Upper lobe of left lung (tissue), 6 donors: ENCODE measurements around the gene SEC61A1. TPM values are rescaled to one million over a fixed set of nuclear protein-coding genes. Genes with fewer than 3 reads are reported as not detected.
A peak's percentile ranks its signal among the peaks of the same experiment; 100 is the strongest.

Experiments used
- ATAC-seq, 2 donors: fragments of 200-7000 bp; cut with Tn5 transposase; one replicate each; pipeline ENCODE4 v1.9.1; 2022; ENCODE audit warnings: mild to moderate bottlenecking in 2 of 2, moderate library complexity in 2 of 2; ENCODE audit not compliant: low FRiP score in 2 of 2
- DNase-seq, 2 donors: peaks; one replicate each; pipeline ENCODE4 v3.0.0-alpha.2; 2019 to 2020
- H3K27ac ChIP-seq, 4 donors: fragments of 200-600 bp; sonication (generic); one replicate each; pipeline ENCODE4 v1.5.1; 2016 to 2019
- H3K27me3 ChIP-seq, 4 donors: fragments of 200-600 bp; sonication (generic); one replicate each; pipeline ENCODE4 v1.5.1; 2017 to 2019
- H3K36me3 ChIP-seq, 4 donors: fragments of 200-600 bp; sonication (generic); one replicate each; pipeline ENCODE4 v1.5.1; 2016 to 2019
- H3K4me1 ChIP-seq, 4 donors: fragments of 200-600 bp; sonication (generic); one replicate each; pipeline ENCODE4 v1.5.1; 2018 to 2019
- H3K4me3 ChIP-seq, 4 donors: fragments of 200-600 bp; sonication (generic); one replicate each; pipeline ENCODE4 v1.5.1; 2017 to 2019; ENCODE audit warnings: mild to moderate bottlenecking in 2 of 4, moderate library complexity in 1 of 4
- H3K9me3 ChIP-seq, 4 donors: fragments of 200-600 bp; sonication (generic); one replicate each; pipeline ENCODE4 v1.5.1; 2018 to 2019
- EP300 ChIP-seq, 4 donors: sonication (generic); formaldehyde crosslinking; IDR thresholded peaks; one replicate each; pipeline ENCODE4 v1.5.1; 2017; ENCODE audit warnings: antibody characterized with exemption in 4 of 4, control low read depth in 2 of 4
- POLR2A ChIP-seq, 4 donors: fragments of 450-650 bp; IDR thresholded peaks; one replicate each; pipeline ENCODE4 v1.5.1; 2016 to 2017; ENCODE audit warnings: antibody characterized with exemption in 4 of 4, mild to moderate bottlenecking in 2 of 4
- POLR2AphosphoS5 ChIP-seq, 2 donors: sonication (generic); formaldehyde crosslinking; IDR thresholded peaks; one replicate each; pipeline ENCODE4 v1.5.1; 2017; ENCODE audit warnings: antibody characterized with exemption in 2 of 2
- WGBS, 2 donors: methylation state at CpG; one replicate each; pipeline ENCODE4 v1.1.5; 2017 to 2018; 5-methylcytosine and 5-hydroxymethylcytosine counted together
- total RNA-seq, 6 donors: library from RNA; depleted of rRNA in 4 of 6; stranded (reverse); fragments of >200 nt in 4 of 6; gene quantifications; one replicate each; pipeline versions ENCODE4 v1.1.0 to v1.2.1, GENCODE V29; 2016 to 2021
- TF ChIP-seq, protein P1 (sequence below), 6 experiments: fragments of 450-650 bp in 4 of 6; fragments of 200-600 bp in 2 of 6; sonication (generic) in 2 of 6; IDR thresholded peaks; one replicate each; pipeline ENCODE4 v1.5.1; 2016 to 2019; ENCODE audit warnings: antibody characterized with exemption in 6 of 6
- donor health status: DM: no; HTN: no; CAD: no; lungs with moderate emphysema.
- donor health status: DM: no; HTN: yes; CAD: no; lungs with severe emphysema.

SEC61A1 gene
- total RNA-seq, 6 donors from 2014 or later, result 80.7 to 193 (median 164) TPM

DNA sequence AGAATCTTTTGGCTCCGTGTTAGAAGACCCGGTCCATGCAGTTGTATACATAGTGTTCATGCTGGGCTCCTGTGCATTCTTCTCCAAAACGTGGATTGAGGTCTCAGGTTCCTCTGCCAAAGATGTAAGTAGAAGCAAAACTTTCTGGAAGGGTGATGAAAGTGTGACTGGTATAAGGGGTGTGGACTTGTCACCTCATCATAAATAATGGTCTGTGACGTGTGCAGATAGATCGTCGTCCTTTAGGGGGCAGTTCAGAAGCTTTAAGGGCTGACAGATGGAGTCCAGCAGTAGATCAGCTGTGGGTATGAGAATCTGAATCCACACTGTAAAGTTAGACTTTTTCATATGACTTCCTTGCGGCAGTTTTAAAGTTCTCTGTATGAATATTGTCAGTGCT, 15.3 kb downstream of the SEC61A1 start:
- Histone ChIP-seq H3K9me3 (no peaks in the 10 kb centered on the region), H3K4me1 (peaks cover 0 to 4% (median under 1%) of the 10 kb centered on the region in 4 donors), H3K36me3 (peaks cover 73 to 100% (median 95%) of the 10 kb centered on the region in 4 donors), H3K27me3 (no peaks in the 10 kb centered on the region), H3K27ac (no peak overlapping the region), H3K4me3 (no peak overlapping the region)
- 77 to 81% methylated on average over 7 of the region's 7 CpGs for WGBS, 2 donors
- ATAC-seq (no peak), DNase-seq (no peak)
- TF ChIP-seq POLR2A (IDR thresholded peaks at IDR 0.05), result no peak
- TF ChIP-seq EP300 (IDR thresholded peaks at IDR 0.05), result no peak
- TF ChIP-seq, protein P1, sequence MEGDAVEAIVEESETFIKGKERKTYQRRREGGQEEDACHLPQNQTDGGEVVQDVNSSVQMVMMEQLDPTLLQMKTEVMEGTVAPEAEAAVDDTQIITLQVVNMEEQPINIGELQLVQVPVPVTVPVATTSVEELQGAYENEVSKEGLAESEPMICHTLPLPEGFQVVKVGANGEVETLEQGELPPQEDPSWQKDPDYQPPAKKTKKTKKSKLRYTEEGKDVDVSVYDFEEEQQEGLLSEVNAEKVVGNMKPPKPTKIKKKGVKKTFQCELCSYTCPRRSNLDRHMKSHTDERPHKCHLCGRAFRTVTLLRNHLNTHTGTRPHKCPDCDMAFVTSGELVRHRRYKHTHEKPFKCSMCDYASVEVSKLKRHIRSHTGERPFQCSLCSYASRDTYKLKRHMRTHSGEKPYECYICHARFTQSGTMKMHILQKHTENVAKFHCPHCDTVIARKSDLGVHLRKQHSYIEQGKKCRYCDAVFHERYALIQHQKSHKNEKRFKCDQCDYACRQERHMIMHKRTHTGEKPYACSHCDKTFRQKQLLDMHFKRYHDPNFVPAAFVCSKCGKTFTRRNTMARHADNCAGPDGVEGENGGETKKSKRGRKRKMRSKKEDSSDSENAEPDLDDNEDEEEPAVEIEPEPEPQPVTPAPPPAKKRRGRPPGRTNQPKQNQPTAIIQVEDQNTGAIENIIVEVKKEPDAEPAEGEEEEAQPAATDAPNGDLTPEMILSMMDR (IDR thresholded peaks at IDR 0.05), result no peak
- no peak for TF ChIP-seq POLR2AphosphoS5 (IDR thresholded peaks at IDR 0.05)

DNA sequence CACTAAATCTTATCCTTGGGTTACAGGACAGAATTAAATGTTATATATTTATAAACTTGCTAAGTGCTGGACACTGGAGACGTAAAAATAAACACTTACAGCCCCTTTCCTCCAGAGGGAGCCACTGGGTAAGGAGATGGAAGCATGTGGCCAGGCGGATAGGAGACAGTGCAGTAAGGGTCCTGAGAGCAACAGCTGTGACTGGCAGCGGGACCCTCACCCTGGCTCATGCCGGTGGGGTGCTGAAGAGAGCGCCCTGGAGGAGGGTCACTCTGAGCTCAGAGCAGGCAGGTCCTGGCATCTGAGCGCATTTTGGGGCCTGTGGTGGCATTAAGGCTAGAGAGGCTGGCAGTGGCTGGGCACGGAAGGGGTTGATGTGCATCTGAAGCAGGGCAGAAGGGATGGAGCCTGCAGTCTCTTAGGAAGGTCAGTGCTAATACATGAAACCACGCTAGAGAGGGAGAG, 16.0 kb downstream of the SEC61A1 start:
- peaks cover 2 to 8% (median 6%) of the 10 kb centered on the region in 4 donors for H3K4me1 ChIP-seq
- WGBS, 2 donors, result 88 to 89% methylated on average over 6 to 8 of the region's 8 CpGs
- H3K4me3 ChIP-seq, result no peak overlapping the region
- no peak overlapping the region for H3K27ac ChIP-seq
- no peaks in the 10 kb centered on the region for H3K27me3 ChIP-seq
- H3K36me3 ChIP-seq, result peaks cover 68 to 100% (median 92%) of the 10 kb centered on the region in 4 donors
- ATAC-seq (peak; percentile 7 to 45), DNase-seq (no peak)
- no peaks in the 10 kb centered on the region for H3K9me3 ChIP-seq
- TF ChIP-seq, protein P1 (IDR thresholded peaks at IDR 0.05), result peak in 3 of 6 experiments; percentile 19 to 45 (median 25)
- TF ChIP-seq POLR2A (IDR thresholded peaks at IDR 0.05) (no peak), POLR2AphosphoS5 (IDR thresholded peaks at IDR 0.05) (no peak), EP300 (IDR thresholded peaks at IDR 0.05) (no peak)

DNA sequence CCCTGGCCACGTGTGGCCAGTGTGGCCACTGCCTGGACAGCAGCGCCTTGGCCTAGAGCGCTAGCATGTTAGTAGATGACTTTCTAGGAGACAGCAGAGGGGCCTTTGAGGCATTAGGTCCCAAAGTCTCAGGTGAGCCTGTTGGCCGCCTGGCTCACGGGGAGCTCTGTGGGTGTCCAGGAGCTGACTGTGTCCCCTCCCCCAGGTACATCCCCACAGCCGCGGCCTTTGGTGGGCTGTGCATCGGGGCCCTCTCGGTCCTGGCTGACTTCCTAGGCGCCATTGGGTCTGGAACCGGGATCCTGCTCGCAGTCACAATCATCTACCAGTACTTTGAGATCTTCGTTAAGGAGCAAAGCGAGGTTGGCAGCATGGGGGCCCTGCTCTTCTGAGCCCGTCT, 17.0 kb downstream of the SEC61A1 start:
- Histone ChIP-seq H3K36me3 (peaks cover 60 to 90% (median 82%) of the 10 kb centered on the region in 4 donors), H3K4me1 (peaks cover 9 to 17% (median 14%) of the 10 kb centered on the region in 4 donors), H3K27me3 (no peaks in the 10 kb centered on the region), H3K9me3 (no peaks in the 10 kb centered on the region), H3K27ac (no peak overlapping the region), H3K4me3 (no peak overlapping the region)
- TF ChIP-seq EP300 (IDR thresholded peaks at IDR 0.05) (no peak), POLR2AphosphoS5 (IDR thresholded peaks at IDR 0.05) (no peak), POLR2A (IDR thresholded peaks at IDR 0.05) (no peak)
- TF ChIP-seq, protein P1 (IDR thresholded peaks at IDR 0.05), result no peak
- 92 to 97% methylated on average over 11 to 15 of the region's 15 CpGs for WGBS, 2 donors
- ATAC-seq, result no peak
- peak in 1 of 2 donors; percentile 53 for DNase-seq

DNA sequence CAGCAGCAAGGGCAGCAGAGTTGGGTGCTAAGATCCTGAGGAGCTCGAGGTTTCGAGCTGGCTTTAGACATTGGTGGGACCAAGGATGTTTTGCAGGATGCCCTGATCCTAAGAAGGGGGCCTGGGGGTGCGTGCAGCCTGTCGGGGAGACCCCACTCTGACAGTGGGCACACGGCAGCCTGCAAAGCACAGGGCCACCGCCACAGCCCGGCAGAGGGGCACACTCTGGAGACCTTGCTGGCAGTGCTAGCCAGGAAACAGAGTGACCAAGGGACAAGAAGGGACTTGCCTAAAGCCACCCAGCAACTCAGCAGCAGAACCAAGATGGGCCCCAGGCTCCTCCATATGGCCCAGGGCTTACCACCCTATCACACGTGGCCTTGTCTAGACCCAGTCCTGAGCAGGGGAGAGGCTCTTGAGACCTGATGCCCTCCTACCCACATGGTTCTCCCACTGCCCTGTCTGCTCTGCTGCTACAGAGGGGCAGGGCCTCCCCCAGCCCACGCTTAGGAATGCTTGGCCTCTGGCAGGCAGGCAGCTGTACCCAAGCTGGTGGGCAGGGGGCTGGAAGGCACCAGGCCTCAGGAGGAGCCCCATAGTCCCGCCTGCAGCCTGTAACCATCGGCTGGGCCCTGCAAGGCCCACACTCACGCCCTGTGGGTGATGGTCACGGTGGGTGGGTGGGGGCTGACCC, 18.8 kb downstream of the SEC61A1 start:
- TF ChIP-seq EP300 (IDR thresholded peaks at IDR 0.05) (no peak), POLR2AphosphoS5 (IDR thresholded peaks at IDR 0.05) (no peak), POLR2A (IDR thresholded peaks at IDR 0.05) (no peak)
- TF ChIP-seq, protein P1 (IDR thresholded peaks at IDR 0.05), result no peak
- 93 to 95% methylated on average over 4 to 12 of the region's 13 CpGs for WGBS, 2 donors
- no peak for DNase-seq
- H3K4me1 ChIP-seq, result peaks cover 21 to 33% (median 28%) of the 10 kb centered on the region in 4 donors
- H3K9me3 ChIP-seq, result no peaks in the 10 kb centered on the region
- H3K27ac ChIP-seq, result no peak overlapping the region
- no peaks in the 10 kb centered on the region for H3K27me3 ChIP-seq
- no peak for ATAC-seq
- no peak overlapping the region for H3K4me3 ChIP-seq
- H3K36me3 ChIP-seq, result peaks cover 43 to 72% (median 67%) of the 10 kb centered on the region in 4 donors
